Peyer's patch (tissue), 4 donors: ENCODE results near the gene EPHA1. TPM values are rescaled to one million over a fixed set of nuclear protein-coding genes. Genes with fewer than 3 reads are reported as not detected.
A peak's percentile ranks its signal among the peaks of the same experiment; 100 is the strongest.

ENCODE experiments used
- DNase-seq, 3 donors: peaks; one replicate each; pipeline ENCODE4 v3.0.0-alpha.2; 2017 to 2019
- H3K27ac ChIP-seq, 4 donors: fragments of 200-600 bp; sonication (generic); one replicate each; pipeline ENCODE4 v1.5.1; 2016 to 2019
- H3K27me3 ChIP-seq, 2 donors: fragments of 200-600 bp; sonication (generic); one replicate each; pipeline ENCODE4 v1.5.1; 2019
- H3K36me3 ChIP-seq, 3 donors: fragments of 200-600 bp; sonication (generic); one replicate each; pipeline ENCODE4 v1.5.1; 2016 to 2019
- H3K4me1 ChIP-seq, 4 donors: fragments of 200-600 bp; sonication (generic); one replicate each; pipeline ENCODE4 v1.5.1; 2016 to 2019
- H3K4me3 ChIP-seq, 4 donors: fragments of 200-600 bp; sonication (generic); 1 replicate in 3 of 4; 2 replicates in 1 of 4; pipeline ENCODE4 v1.5.1; 2016 to 2019; ENCODE audit warnings: mild to moderate bottlenecking in 1 of 4
- H3K9me3 ChIP-seq, 4 donors: fragments of 200-600 bp; sonication (generic); one replicate each; pipeline ENCODE4 v1.5.1; 2016 to 2019; ENCODE audit warnings: mild to moderate bottlenecking in 1 of 4
- CTCF ChIP-seq, 6 experiments: fragments of 450-650 bp in 4 of 6; fragments of 200-600 bp in 2 of 6; sonication (generic) in 1 of 6; IDR thresholded peaks; one replicate each; pipeline ENCODE4 v1.5.1; 2017 to 2019; ENCODE audit warnings: antibody characterized with exemption in 6 of 6, mild to moderate bottlenecking in 3 of 6, moderate library complexity in 1 of 6
- POLR2A ChIP-seq, 2 donors: fragments of 450-650 bp; IDR thresholded peaks; one replicate each; pipeline ENCODE4 v1.5.1; 2017; ENCODE audit warnings: antibody characterized with exemption in 2 of 2, mild to moderate bottlenecking in 2 of 2, moderate library complexity in 2 of 2
- total RNA-seq, 4 donors: library from RNA; depleted of rRNA; stranded (reverse); fragments of >200 nt; gene quantifications; one replicate each; pipeline ENCODE4 v1.1.0, GENCODE V29; 2016

The EPHA1 gene
- total RNA-seq, 4 donors from 2014 or later, result 52.5 to 81.3 (median 63.9) TPM

GRCh38 chr7:143367972-143368371, 40.7 kb downstream of the EPHA1 start:
- no peak overlapping the region for H3K4me3 ChIP-seq
- H3K4me1 ChIP-seq, result peaks cover 0 to 17% (median 2%) of the 10 kb centered on the region in 4 donors
- peak overlapping the region in 2 of 4 donors; percentile 43 to 56 for H3K27ac ChIP-seq
- peak in 2 of 3 donors; percentile 93 for DNase-seq
- H3K36me3 ChIP-seq, result no peaks in the 10 kb centered on the region
- no peak for TF ChIP-seq POLR2A (IDR thresholded peaks at IDR 0.05)
- TF ChIP-seq CTCF (IDR thresholded peaks at IDR 0.05), result peak in 1 of 6 experiments; percentile 5
- H3K9me3 ChIP-seq, result no peaks in the 10 kb centered on the region
- H3K27me3 ChIP-seq, result no peaks in the 10 kb centered on the region

DNA sequence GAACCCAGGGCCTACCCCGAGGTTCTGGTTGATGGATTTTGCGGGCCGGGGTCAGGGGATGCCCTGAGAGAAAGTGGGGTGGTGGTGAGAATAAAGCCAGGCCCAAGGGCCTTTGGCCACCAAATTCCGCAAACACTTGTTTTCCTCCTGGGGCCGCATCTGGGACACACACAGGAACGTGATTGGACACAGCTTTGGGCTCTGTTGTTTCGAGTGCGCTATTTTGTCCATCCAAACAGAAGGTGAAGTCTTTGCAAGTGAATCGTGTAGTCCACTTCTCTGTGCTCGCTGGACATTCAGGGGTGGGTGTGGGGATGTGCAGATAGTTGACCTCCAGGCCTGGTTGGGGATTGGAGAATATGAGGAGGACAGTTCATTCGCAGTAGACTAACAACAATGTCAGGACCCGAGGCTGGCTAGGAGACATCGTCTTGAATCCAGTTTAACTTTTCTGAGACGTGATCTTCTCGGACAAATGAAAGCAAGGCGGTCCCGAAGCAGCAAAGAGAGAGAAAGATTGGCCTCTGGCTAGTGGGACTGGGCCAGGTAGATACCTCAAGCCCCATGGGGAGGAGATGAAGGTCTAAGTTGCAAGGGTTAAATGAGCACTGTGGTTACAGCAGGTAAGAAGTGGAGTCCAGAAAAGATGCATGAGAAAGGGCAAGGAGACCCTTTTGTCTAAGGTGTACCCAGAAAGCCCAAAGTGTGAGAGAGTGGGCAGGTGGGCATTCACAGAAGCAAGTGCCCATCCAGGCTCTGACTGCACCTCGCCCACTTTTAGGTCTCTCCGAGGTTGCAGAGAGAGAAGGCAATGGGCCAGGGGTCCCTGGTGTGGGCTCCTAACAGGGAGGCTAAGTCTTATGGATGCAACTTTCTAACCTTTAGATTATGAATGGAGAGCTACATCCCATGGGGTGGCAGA, 45.4 kb downstream of the EPHA1 start:
- peak in 1 of 3 donors; percentile 42 for DNase-seq
- Histone ChIP-seq H3K4me1 (peaks cover 0 to 15% (median 6%) of the 10 kb centered on the region in 4 donors), H3K36me3 (no peaks in the 10 kb centered on the region), H3K4me3 (peak overlapping the region in 3 of 4 donors; percentile 63 to 69 (median 65)), H3K27ac (no peak overlapping the region), H3K9me3 (no peaks in the 10 kb centered on the region), H3K27me3 (no peaks in the 10 kb centered on the region)
- no peak for TF ChIP-seq POLR2A (IDR thresholded peaks at IDR 0.05)
- no peak for TF ChIP-seq CTCF (IDR thresholded peaks at IDR 0.05)

- Histone ChIP-seq H3K27ac (peak within 1 kb of the TSS in 1 of 4 donors; percentile 55), H3K27me3 (no peaks in the 10 kb centered on the region), H3K36me3 (no peaks in the 10 kb centered on the region), H3K4me1 (peaks cover 0 to 10% (median 6%) of the 10 kb centered on the region in 4 donors), H3K9me3 (no peaks in the 10 kb centered on the region), H3K4me3 (peak within 1 kb of the TSS; percentile 49 to 69 (median 64))
- TF ChIP-seq POLR2A (IDR thresholded peaks at IDR 0.05) (no peak), CTCF (IDR thresholded peaks at IDR 0.05) (no peak)
- peak in 1 of 3 donors; percentile 51 for DNase-seq
Observed at GRCh38 chr7:143362131-143363015, 46.3 kb downstream of the EPHA1 start, which contains the start of gene FAM131B. FAM131B (minus strand) TSS chr7:143362713; CDS start chr7:143362603, 110 bp downstream.

GRCh38 chr7:143361552-143362130, 47.0 kb downstream of the EPHA1 start:
- no peaks in the 10 kb centered on the region for H3K27me3 ChIP-seq
- H3K4me3 ChIP-seq, result peak overlapping the region; percentile 49 to 69 (median 64)
- DNase-seq, result peak in 1 of 3 donors; percentile 43
- H3K9me3 ChIP-seq, result no peaks in the 10 kb centered on the region
- no peak for TF ChIP-seq CTCF (IDR thresholded peaks at IDR 0.05)
- no peak for TF ChIP-seq POLR2A (IDR thresholded peaks at IDR 0.05)
- no peak overlapping the region for H3K27ac ChIP-seq
- no peaks in the 10 kb centered on the region for H3K36me3 ChIP-seq
- peaks cover 0 to 10% (median 6%) of the 10 kb centered on the region in 4 donors for H3K4me1 ChIP-seq
